H9 (cell line): ENCODE measurements around the gene ROCK2. TPM values are rescaled to one million over a fixed set of nuclear protein-coding genes. Genes with fewer than 3 reads are reported as not detected.

ENCODE experiments used
- DNase-seq: peaks from one replicate; pipeline ENCODE4 v3.0.0-alpha.2; 2017
- H2AFZ ChIP-seq: one replicate; pipeline ENCODE4 v1.6.1; 2013; ENCODE audit warnings: mild to moderate bottlenecking, low read length, control low read depth, moderate library complexity
- H2AK5ac ChIP-seq: 2 replicates; pipeline ENCODE4 v1.6.1; 2013; ENCODE audit warnings: low read length, control low read depth, mixed read lengths; ENCODE audit not compliant: insufficient read length
- H2BK120ac ChIP-seq: one replicate; pipeline ENCODE4 v1.6.1; 2013; ENCODE audit warnings: low read depth, mild to moderate bottlenecking, low read length, control low read depth, inconsistent platforms; ENCODE audit not compliant: poor library complexity, severe bottlenecking
- H2BK12ac ChIP-seq: 2 replicates; pipeline ENCODE4 v1.6.1; 2013; ENCODE audit warnings: low read length, control low read depth, mixed read lengths, low read depth; ENCODE audit not compliant: insufficient read length
- H2BK15ac ChIP-seq: 2 replicates; pipeline ENCODE4 v1.6.1; 2013; ENCODE audit warnings: low read depth, low read length, control low read depth
- H2BK20ac ChIP-seq: one replicate; pipeline ENCODE4 v1.6.1; 2013; ENCODE audit warnings: low read depth, mild to moderate bottlenecking, low read length, control low read depth, inconsistent platforms; ENCODE audit not compliant: poor library complexity, severe bottlenecking
- H2BK5ac ChIP-seq: 2 replicates; pipeline ENCODE4 v1.6.1; 2013; ENCODE audit warnings: low read length, control low read depth, mixed read lengths; ENCODE audit not compliant: insufficient read length
- H3K14ac ChIP-seq: 2 replicates; pipeline ENCODE4 v1.6.1; 2013; ENCODE audit warnings: low read length, control low read depth; ENCODE audit not compliant: insufficient read depth
- H3K18ac ChIP-seq: 2 replicates; pipeline ENCODE4 v1.6.1; 2013; ENCODE audit warnings: low read depth, mild to moderate bottlenecking, mixed read lengths, low read length, control low read depth; ENCODE audit not compliant: insufficient read length
- H3K23ac ChIP-seq: 2 replicates; pipeline ENCODE4 v1.6.1; 2013; ENCODE audit warnings: low read length, control low read depth, mixed read lengths, low read depth; ENCODE audit not compliant: insufficient read length
- H3K23me2 ChIP-seq: 2 replicates; pipeline ENCODE4 v1.6.1; 2013; ENCODE audit warnings: low read depth, mild to moderate bottlenecking, mixed read lengths, low read length, control low read depth; ENCODE audit not compliant: insufficient read length, poor library complexity, severe bottlenecking
- H3K27ac ChIP-seq: 2 replicates; pipeline ENCODE4 v1.5.1; 2013; ENCODE audit warnings: low read length, control low read depth, mixed read lengths, low read depth; ENCODE audit not compliant: insufficient read length
- H3K27me3 ChIP-seq: 2 replicates; pipeline ENCODE4 v1.6.1; 2013; ENCODE audit warnings: low read length, control low read depth, inconsistent platforms; ENCODE audit not compliant: insufficient read depth
- H3K4ac ChIP-seq: 2 replicates; pipeline ENCODE4 v1.6.1; 2013; ENCODE audit warnings: low read depth, mild to moderate bottlenecking, control low read depth, inconsistent platforms, low read length, moderate library complexity
- H3K4me1 ChIP-seq: 2 replicates; pipeline ENCODE4 v1.6.1; 2013; ENCODE audit warnings: low read length, control low read depth, inconsistent platforms; ENCODE audit not compliant: insufficient read depth
- H3K4me2 ChIP-seq: 2 replicates; pipeline ENCODE4 v1.6.1; 2013; ENCODE audit warnings: low read length, control low read depth, mixed read lengths; ENCODE audit not compliant: insufficient read length, insufficient read depth
- H3K56ac ChIP-seq: 2 replicates; pipeline ENCODE4 v1.6.1; 2013; ENCODE audit warnings: low read depth, mild to moderate bottlenecking, mixed read lengths, low read length, control low read depth; ENCODE audit not compliant: insufficient read length
- H3K79me1 ChIP-seq: 2 replicates; pipeline ENCODE4 v1.6.1; 2013; ENCODE audit warnings: low read depth, mild to moderate bottlenecking, moderate library complexity, low read length, control low read depth, inconsistent platforms; ENCODE audit not compliant: insufficient read depth, poor library complexity, severe bottlenecking
- H3K79me2 ChIP-seq: 2 replicates; pipeline ENCODE4 v1.6.1; 2013; ENCODE audit warnings: low read length, control low read depth, inconsistent platforms; ENCODE audit not compliant: insufficient read depth
- H3K9ac ChIP-seq: 2 replicates; pipeline ENCODE4 v1.6.1; 2013; ENCODE audit warnings: low read length, control low read depth, mixed read lengths; ENCODE audit not compliant: insufficient read length; ENCODE audit errors: extremely low read depth
- H3K9me3 ChIP-seq: one replicate; pipeline ENCODE4 v1.6.1; 2013; ENCODE audit warnings: low read depth, low read length, inconsistent platforms; ENCODE audit not compliant: control insufficient read depth
- H3T11ph ChIP-seq: one replicate; pipeline ENCODE4 v1.6.1; 2013; ENCODE audit warnings: mild to moderate bottlenecking, low read length, control low read depth, inconsistent platforms
- H4K20me1 ChIP-seq: one replicate; pipeline ENCODE4 v1.6.1; 2013; ENCODE audit not compliant: control insufficient read depth, insufficient read length, insufficient read depth
- H4K5ac ChIP-seq: 2 replicates; pipeline ENCODE4 v1.6.1; 2013; ENCODE audit warnings: low read depth, mild to moderate bottlenecking, mixed read lengths, low read length, control low read depth; ENCODE audit not compliant: insufficient read length
- H4K8ac ChIP-seq: replicated peaks from 2 replicates; pipeline ENCODE4 v1.6.1; 2013; ENCODE audit warnings: low read length, control low read depth, mixed read lengths, low read depth; ENCODE audit not compliant: insufficient read length
- H4K91ac ChIP-seq: 2 replicates; pipeline ENCODE4 v1.6.1; 2013; ENCODE audit warnings: low read depth, mild to moderate bottlenecking, moderate library complexity, mixed read lengths, low read length, control low read depth; ENCODE audit not compliant: insufficient read length
- H3K27ac Mint-ChIP-seq, 3 experiments: 2 replicates in 2 of 3; 3 replicates in 1 of 3; pipeline ENCODE4 v1.8.0; 2020 to 2021; ENCODE audit warnings: mixed read lengths in 3 of 3, mild to moderate bottlenecking in 1 of 3, moderate library complexity in 1 of 3
- H3K27me3 Mint-ChIP-seq: 2 replicates; pipeline ENCODE4 v1.8.0; 2021; ENCODE audit warnings: low read depth, mild to moderate bottlenecking, moderate library complexity, mixed read lengths
- H3K36me3 Mint-ChIP-seq, 3 experiments: 2 replicates in 2 of 3; 3 replicates in 1 of 3; pipeline ENCODE4 v1.8.0; 2020 to 2021; ENCODE audit warnings: low read depth in 3 of 3, mixed read lengths in 3 of 3; ENCODE audit not compliant: insufficient read depth in 1 of 3
- H3K4me1 Mint-ChIP-seq, 2 experiments: 2 replicates each; pipeline ENCODE4 v1.8.0; 2020; ENCODE audit warnings: mixed read lengths in 2 of 2
- H3K4me3 Mint-ChIP-seq, 2 experiments: 2 replicates in 1 of 2; 3 replicates in 1 of 2; pipeline ENCODE4 v1.8.0; 2020 to 2021; ENCODE audit warnings: mild to moderate bottlenecking in 2 of 2, mixed read lengths in 2 of 2, moderate library complexity in 1 of 2
- H3K9me3 Mint-ChIP-seq, 2 experiments: 2 replicates in 1 of 2; 3 replicates in 1 of 2; pipeline ENCODE4 v1.8.0; 2020; ENCODE audit warnings: mild to moderate bottlenecking in 2 of 2, mixed read lengths in 2 of 2, moderate library complexity in 1 of 2
- CTCF ChIP-seq: fragments of 200-600 bp; sonication (generic); conservative IDR thresholded peaks from 3 replicates; pipeline ENCODE4 v1.8.0; 2021; ENCODE audit warnings: antibody characterized with exemption, mild to moderate bottlenecking
- WGBS: extraction: QIAGEN DNeasy Blood & Tissue Kit; methylation state at CpG from one replicate; pipeline ENCODE4 v1.1.7; 2013; ENCODE audit warnings: missing lambda C conversion rate, low lambda C conversion rate, mixed read lengths; ENCODE audit not compliant: insufficient read length; ENCODE audit errors: extremely low coverage; 5-methylcytosine and 5-hydroxymethylcytosine counted together
- total RNA-seq: library from RNA; stranded (reverse); gene quantifications from 2 replicates; pipeline ENCODE4 v1.2.1, GENCODE V29; 2021

Gene ROCK2
- total RNA-seq, 1 experiment from 2014 or later = 33.2 TPM

- H3K14ac ChIP-seq = no peak overlapping the region
- no peak overlapping the region; a peak in 1 of 7 replicates for H3K27ac Mint-ChIP-seq
- no peaks in the 10 kb centered on the region for H3K4me1 ChIP-seq
- H3K23ac ChIP-seq = no peak overlapping the region
- TF ChIP-seq CTCF = no peak
- H3K4ac ChIP-seq = no peak overlapping the region
- H3K4me3 Mint-ChIP-seq = no peak overlapping the region
- H3K36me3 Mint-ChIP-seq = no peaks in the 10 kb centered on the region
- H2AFZ ChIP-seq = no peak overlapping the region
- H4K91ac ChIP-seq = no peak overlapping the region
- H2BK12ac ChIP-seq = no peak overlapping the region
- H3K9me3 Mint-ChIP-seq = no peaks in the 10 kb centered on the region
- peaks cover 3% of the 10 kb centered on the region; the same call in 1 of the 2 replicates for H3K27me3 Mint-ChIP-seq
- H2AK5ac ChIP-seq = no peak overlapping the region
- no peaks in the 10 kb centered on the region for H4K20me1 ChIP-seq
- peaks cover 3 to 10% of the 10 kb centered on the region in 2 experiments; a peak in 3 of 4 replicates for H3K4me1 Mint-ChIP-seq
- WGBS = no CpG with 5 or more reads among the region's 11 CpGs
- H2BK20ac ChIP-seq = no peak overlapping the region
- H3K79me2 ChIP-seq = no peaks in the 10 kb centered on the region
- no peaks in the 10 kb centered on the region for H3K27me3 ChIP-seq
- H3K56ac ChIP-seq = no peak overlapping the region
- H4K5ac ChIP-seq = no peak overlapping the region
- H3T11ph ChIP-seq = no peak overlapping the region
- no peaks in the 10 kb centered on the region for H3K79me1 ChIP-seq
- no peaks in the 10 kb centered on the region for H3K23me2 ChIP-seq
- no peak for DNase-seq
- no peak overlapping the region for H3K9ac ChIP-seq
- H2BK15ac ChIP-seq = no peak overlapping the region
- H3K4me2 ChIP-seq = no peak overlapping the region
- H3K18ac ChIP-seq = no peak overlapping the region
- H4K8ac ChIP-seq = no peak overlapping the region
- no peaks in the 10 kb centered on the region for H3K9me3 ChIP-seq
- H2BK5ac ChIP-seq = no peak overlapping the region
- H3K27ac ChIP-seq = no peak overlapping the region
- H2BK120ac ChIP-seq = no peak overlapping the region
These were observed 11.0 kb upstream of the ROCK2 start for GRCh38 chr2:11355194-11356053.
